Esophagus mucosa (tissue), 1 donor: Measurements from ENCODE around the gene PTPA. TPM values are rescaled to one million over a fixed set of nuclear protein-coding genes. Genes with fewer than 3 reads are reported as not detected.
"Not testable (repeated sequence)": the region's sequence is repeated elsewhere in the genome, so short reads cannot be mapped to it uniquely, and the experiment has no call there.

ENCODE experiments used
- ATAC-seq: fragments of 200-7000 bp; cut with Tn5 transposase; one replicate; pipeline ENCODE4 v1.9.1; 2020
- total RNA-seq: library from RNA; stranded (reverse); gene quantifications from one replicate; pipeline ENCODE4 v1.2.4, GENCODE V29; 2023
- donor health status: DM: yes; HTN: yes; CAD: no.

PTPA gene
- total RNA-seq, 1 donor from 2014 or later = 121 TPM

DNA sequence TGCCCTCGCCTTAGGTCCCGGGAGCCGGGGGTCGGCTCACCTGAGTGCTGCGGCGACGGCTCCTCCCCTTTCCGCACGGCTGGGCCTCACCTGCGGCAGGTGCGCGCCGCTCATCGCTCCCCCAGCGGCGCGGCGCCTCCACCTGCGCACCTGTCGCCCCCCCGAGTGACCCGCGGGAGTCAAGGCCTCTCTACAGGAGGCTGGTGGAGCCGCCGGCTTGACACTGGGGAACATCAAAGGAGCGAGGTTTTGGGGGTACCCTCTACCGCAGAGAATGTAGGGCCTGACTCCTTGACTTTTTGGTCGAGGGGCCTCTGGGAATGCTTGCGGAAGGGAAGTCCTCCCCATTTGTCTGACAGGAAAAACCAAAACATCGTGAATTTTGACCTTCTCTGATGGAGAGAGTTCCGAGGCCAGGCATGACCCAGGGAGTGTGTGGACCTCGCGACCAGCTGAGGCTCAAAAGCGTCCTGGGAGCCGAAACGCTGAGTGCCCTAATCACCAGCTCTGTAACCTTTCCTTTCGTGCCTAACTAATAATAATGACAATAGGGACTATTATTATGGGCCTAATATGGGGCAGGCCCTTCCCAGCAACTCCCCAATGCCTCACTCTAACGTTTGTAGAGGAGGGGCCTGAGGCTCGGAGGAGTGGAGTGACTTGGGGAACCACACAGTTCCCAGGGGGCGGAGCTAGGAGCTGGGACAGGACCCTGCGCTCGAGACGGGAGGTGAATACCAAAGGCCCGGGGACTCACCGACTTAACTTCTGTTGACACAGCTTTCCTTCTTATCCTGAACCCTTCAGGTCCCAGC lies 67.6 kb downstream of the PTPA start:
- no peak for ATAC-seq

DNA sequence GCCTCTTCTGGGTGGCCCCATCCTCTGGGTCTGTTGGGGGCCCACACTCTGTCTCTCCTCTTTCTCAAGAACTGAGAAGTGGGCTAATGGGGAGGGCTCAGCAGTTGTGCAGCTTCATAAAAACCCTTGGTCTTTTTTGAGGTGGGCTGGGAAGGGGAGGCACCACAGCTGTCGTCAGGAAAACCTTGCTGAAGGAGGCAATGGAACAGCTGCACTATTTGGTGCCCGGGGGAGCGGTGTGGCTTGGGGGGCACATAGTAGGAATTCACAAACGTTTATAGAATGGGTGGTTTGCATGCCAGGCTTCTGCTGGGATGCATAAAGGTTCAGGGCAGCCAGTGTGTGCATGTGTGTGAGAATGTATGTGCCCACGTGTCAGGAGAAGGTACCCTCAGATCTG lies 70.0 kb downstream of the PTPA start:
- ATAC-seq = no peak

DNA sequence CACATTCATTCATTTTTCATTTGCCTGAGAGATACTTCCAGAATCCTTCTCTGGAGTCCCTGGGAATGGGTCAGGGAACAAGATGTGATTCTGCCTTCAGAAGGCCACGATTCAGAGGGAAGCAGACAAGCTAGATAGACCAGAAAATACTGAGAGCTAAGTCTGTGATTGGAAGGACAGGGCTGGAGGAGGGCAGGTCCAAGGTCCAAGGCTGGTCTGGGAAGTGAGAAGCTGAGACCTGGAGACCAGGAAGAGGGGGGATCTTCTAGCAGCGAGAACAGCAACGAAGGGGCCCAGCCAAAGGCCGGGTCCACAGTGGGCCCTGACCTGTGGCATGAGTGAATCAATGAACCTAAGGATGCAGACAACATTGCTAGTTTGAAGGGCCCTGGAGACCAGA lies 70.9 kb downstream of the PTPA start:
- ATAC-seq = no peak

DNA sequence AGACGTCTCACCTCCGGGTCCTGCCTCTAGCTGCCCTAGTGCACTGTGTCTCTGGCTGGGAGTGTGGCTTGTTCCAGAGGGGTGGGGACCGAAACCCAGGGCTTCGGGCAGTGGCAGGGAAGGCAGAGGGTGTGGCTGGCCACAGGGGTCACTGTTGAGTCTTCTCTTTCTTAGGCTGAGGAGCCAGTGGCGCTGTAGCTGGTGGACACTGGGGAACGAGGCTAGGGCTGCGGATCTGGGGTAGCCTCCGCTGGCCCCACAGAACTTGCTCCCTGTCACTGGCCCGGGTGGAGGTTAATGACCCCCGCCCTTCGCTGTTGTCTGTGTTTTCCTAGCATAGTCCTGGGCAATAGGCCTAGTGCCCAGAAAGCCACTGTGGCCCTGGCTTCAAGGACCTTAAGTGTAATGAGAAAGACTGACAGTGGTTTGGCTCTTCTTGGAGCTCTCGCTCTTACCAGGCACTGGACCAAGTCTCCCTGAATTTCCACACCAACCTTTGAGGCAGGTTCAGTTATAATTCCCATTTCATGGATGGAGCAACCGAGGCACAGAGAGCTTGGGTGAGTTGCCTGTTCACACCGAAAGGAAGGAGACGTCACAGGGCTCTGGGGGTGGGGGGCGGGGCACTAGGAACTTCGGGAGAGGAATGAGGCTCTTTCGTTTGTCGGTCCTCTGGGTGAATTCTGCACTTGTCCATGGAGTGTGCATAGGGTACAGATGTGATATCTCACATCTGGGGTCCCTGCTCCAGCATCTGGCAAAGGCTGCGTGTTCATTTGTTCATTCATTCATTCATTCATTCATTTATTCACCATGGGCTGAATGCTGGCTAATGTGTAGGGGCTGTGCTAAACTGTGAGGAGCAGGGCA lies 71.6 kb downstream of the PTPA start:
- ATAC-seq = no peak

DNA sequence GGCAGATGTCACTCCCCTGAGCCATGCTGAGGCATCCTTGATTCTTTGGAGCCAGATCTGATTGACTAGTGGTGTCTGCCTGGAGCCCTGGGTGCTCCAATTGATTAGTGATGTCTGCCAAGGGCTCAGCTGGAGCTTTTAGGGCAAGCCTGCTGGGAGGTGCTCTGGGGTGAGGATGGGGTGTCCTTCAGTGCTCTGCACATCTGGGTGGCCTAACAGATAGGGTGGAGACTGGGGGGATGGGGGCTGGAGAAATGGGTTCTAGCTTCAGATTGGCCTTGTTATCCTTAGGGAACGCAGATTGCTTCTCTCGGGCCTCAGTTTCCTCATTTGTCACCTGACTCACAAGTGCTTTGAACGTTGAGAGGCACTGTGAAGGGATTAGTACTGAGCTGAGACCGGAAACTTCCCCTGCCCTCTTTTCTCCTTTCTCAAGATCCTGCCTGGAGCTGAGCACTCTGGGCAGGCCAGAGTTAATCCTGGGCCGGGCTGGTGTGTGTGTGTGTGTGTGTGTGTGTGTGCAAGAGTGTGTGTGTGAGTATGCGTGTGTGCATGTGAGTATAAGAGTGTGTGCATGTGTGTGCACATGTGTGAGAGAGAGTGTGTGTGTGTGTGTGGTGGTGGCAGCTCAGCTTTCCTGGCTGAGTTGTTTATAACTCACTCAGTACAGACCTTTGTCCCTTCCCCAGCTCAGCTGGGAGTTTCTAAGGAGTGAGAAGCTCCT lies 72.4 kb downstream of the PTPA start:
- ATAC-seq = no peak

DNA sequence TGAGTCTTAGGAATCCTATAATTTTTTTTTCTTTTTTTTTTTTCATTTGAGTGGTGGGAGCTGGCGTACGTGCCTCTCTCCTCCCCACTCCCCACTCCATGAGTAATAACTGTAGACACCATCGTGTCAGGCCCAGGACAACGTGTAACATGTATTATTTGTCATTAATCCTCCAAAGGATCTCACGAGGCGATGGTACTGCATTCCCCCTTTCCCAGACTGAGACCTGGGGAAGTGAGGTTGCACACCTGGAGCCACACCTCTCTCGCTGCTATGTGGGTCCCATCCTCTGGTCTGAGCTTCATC lies 73.0 kb downstream of the PTPA start:
- ATAC-seq = no peak

DNA sequence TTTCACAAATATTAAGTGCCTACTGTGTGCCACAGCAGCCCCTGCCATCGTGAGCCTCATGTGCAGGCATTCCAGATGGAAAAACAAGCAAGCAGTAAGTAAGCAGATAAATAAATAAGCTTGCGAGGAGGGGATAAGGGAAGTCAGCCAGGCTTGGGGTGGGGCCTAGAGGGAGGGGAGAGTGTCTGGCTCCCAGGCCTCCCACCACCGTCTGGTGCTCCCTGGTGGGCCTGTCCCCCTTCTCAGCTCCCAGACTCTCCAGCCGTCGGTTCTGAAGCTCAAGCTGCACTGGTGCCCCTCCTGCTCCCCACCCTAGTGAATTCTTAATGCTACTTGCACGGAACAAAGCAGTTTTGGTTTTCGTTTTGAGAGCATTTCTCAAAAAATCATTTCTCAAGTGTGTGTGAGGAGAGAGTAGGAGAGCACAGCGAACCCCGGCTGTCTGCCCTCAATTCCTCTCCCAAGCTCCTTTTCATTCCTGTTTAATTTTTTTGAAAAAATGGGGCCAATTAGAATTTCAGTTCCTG lies 73.4 kb downstream of the PTPA start:
- no peak for ATAC-seq

DNA sequence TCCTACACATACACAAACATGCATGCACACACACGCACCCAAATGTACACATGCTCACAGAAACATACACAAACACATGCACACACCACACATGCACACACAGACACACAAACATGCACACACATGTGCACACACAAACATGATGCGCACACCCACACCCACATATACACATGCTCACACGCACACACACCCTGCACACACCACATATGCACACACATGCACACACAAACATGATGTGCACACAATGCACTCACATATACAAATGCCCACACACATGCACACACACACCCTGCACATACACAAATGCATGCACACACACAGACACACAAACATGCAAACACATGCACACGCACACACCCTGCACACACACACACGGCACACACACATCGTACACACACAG lies 74.2 kb downstream of the PTPA start:
- peak; percentile 10 for ATAC-seq

DNA sequence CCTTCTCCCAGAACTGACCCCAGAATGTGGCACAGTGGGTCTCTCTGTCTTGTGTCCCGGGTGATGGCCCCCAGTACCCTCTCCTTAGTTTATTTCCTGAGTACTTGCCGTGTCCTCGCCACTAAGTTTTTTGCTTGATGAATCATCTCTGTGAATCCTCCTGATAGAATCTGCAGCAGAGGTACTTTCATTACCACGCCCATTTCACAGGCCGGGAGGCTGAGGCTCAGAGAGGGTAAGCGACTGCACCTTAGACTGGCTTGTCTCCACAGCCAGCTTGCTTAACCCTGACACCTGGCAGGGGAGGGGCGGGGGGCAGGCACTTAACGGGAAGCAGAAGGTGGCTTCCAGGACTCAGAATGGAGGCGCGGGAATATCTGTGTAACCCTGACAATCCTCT lies 74.8 kb downstream of the PTPA start:
- peak; percentile 65 for ATAC-seq

DNA sequence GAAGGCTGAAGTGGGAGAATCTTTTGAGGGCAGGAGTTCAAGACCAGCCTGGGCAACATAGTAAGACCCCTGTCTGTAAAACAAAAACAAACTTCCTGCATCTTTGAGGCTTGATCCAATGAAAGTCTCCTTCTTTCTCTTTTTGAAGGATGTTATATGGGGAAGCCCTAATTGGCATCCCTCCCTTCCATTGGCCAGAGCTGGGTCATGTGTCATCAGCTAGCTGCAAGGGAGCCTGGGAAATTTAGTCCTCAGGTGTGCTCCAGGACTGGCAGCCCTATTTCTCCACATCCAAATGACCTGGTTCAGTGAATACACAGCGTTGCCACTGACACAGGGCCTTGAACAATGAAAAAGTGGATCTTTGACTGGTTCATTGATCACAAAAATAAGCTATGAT lies 75.8 kb downstream of the PTPA start:
- no peak for ATAC-seq

DNA sequence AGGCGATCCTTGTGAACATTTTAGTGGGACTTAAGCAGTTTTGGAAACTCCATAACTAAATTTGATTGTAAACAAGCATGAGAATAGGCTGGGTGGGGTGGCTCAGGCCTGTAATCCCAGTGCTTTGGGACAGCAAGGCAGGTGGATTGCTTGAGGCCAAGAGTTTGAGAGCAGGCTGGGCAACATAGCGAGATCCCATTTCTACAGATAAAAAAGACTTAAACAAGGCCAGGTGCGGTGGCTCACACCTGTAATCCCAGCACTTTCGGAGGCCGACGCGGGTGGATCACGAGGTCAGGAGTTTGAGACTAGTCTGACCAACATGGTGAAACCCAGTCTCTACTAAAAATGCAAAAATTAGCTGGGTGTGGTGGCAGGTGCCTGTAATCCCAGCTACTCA lies 78.8 kb downstream of the PTPA start:
- not testable (repeated sequence) for ATAC-seq

DNA sequence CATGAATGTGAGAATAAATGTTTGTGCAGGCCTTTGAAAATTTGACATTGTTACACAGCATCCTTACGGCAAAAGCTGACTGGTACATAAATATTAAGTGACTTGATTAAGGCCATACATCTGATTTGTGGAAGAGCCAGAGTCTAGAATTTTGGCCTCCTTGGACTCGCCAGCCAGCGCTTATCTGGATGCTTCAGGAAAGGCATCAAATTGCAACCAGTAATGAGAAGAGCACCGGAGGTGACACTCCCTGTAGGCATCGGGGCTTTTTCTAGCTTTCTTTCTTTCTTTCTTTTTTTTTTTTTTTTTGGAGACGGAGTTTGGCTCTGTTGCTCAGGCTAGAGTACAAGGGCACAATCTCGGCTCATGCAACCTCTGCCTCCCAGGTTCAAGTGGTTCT lies 80.0 kb downstream of the PTPA start:
- no peak for ATAC-seq

DNA sequence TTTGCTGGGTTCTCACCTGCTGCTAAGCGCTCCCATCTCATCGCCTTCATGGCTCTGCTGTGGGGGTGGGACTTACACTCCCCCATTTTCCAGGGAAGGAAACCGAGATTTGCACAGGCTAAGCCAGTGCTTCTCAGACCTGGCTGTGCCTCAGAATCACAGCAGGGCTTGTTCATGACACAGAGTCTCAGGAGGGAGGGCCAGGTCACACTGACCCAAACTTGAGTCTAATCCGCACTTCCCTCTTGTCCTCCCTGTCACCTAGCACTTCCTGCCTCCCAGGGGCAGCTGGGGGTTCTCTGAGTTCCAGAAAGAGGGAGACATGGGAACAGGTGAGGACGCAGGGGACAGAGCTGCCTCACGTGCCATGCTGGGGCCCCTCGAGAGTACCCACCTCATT lies 82.4 kb downstream of the PTPA start:
- ATAC-seq = no peak

DNA sequence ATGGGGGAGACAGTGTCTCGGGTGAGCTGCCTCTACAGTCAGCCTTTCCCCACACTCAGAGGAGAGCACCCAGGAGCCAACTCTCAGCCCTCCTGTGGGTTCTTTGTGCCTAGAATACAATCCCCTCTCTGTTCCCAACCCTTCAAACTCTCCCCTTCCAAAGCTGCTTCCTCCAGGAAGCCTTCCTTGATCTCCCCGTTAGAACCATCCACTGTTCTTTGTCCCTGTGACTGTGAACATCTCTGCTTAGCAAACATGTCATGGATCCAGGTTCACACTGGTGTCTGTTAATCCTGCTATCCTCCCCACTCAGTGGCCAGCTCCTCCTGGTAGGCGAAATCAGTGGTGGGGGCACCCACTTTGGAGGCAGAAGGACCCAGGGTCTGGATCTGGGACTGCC lies 83.0 kb downstream of the PTPA start:
- ATAC-seq = no peak

DNA sequence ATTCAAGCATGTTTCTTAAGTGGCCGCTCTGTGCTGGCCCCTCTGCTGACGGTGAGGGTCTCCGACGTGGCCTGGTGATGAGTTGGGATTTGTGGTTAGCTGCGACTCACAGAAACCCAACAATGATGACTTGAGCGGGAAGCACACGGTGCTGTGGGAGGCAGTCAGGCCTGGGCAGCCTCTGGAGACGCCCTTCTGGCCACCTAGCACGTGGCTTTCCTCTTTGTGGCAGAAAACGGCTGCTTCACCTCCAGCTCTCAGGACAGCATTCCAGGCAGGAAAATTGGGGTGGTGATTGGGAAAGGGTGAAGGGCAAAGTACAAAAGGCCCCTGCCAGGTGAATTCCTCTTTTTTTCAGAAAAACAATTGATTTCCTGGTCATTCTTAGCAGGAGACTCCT lies 84.4 kb downstream of the PTPA start:
- ATAC-seq = no peak

DNA sequence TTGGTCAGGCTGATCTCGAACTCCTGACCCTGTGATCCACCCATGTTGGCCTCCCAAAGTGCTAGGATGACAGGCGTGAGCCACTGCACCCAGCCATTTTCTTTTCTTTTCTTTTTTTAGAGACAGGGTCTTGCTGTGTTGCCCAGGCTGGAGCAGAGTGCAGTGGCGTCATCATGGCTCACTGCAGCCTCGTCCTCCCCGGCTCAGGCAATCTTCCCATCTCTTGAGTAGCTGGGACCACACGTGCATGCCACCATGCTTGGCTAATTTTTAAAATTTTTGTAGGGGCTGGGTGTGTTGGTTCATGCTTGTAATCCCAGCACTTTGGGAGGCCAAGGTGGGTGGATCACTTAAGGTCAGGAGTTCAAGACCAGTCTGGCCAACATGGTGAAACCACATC lies 85.8 kb downstream of the PTPA start:
- ATAC-seq = not testable (repeated sequence)

DNA sequence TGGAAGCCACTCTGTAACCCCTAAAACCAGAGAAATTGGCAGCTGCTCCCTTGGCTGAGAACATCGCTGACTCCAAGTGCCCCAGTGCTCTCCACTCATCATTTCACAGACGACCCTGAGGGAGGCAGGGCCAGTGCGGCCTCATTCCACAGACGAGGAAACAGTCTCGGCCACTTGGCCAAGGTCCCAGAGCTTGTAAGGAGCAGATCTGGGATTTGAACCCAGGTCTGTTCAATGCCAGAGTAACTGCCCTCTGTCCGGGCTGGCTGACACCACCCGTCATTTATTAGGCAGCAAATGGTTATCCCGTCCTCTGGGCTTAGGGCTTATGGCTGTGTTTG lies 86.7 kb downstream of the PTPA start:
- no peak for ATAC-seq

Other genes starting within 250 kb of the PTPA start
- gene KYAT1, start 229.5 kb upstream of the PTPA start, total RNA-seq = 3.7 TPM
- gene LRRC8A, start 229.3 kb upstream of the PTPA start, total RNA-seq = 75.8 TPM
- 12.4 TPM for gene PHYHD1, start 190.4 kb upstream of the PTPA start, total RNA-seq
- 9.2 TPM for gene DOLK, start 163.8 kb upstream of the PTPA start, total RNA-seq
- gene NUP188, start 163.7 kb upstream of the PTPA start, total RNA-seq = 43.5 TPM
- 101 TPM for gene SH3GLB2, start 83.1 kb upstream of the PTPA start, total RNA-seq
- gene MIGA2, start 74.8 kb upstream of the PTPA start, total RNA-seq = 21.2 TPM
- gene DOLPP1, start 30.3 kb upstream of the PTPA start, total RNA-seq = 14.7 TPM
- gene CRAT, start 622 bp upstream of the PTPA start, total RNA-seq = 33.4 TPM
- 8.1 TPM for gene IER5L, start 66.8 kb downstream of the PTPA start, total RNA-seq